ENCODE results near the gene GAD1. TPM values are rescaled to one million over a fixed set of nuclear protein-coding genes. Genes with fewer than 3 reads are reported as not detected.

Gene GAD1
- total RNA-seq, 2 experiments from 2014 or later: not detected

DNA sequence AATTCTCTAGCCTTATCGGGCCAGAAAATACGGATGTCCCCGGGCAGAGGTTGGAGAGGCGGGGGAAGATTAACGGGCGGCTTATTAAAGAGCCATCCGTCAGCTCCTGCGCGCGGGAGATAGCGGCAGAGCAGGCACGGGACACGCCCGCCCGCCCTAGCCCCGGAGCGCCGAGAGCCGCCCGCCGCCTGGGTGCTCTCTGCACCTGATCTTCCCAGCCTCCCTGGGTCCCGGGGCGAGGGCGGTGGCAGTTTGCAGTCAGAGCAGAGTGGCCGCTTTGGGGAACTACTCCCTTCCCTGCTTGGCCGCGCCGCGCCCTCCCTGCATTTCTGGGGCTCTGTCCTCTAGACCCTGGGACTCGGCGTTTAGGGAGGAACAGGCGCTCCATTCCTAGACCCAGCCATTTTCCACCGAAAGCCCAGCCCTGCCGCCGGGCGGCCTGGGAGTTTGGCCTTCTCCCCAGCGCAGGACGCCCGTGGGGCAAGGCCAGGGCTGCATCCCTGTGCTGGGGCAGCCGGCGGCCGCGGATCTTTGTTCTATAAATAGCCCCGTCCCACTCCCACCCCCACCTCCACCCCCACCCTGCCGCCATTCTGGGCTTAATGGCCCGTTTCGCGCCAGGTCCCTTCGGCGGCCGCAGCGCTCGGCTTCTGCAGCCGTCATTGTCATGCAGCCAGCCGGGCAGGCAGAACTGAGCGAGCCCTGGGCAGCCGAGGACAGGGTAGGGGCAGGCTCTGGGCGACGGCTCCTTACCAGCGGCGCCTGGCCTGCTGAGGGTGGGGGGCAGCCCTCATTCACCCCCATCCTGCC, 6.6 kb downstream of the GAD1 start:
- TF ChIP-seq CTCF (conservative IDR thresholded peaks at IDR 0.05; ENCODE audit: low read length): no peak
- TF ChIP-seq EZH2phosphoT487 (IDR thresholded peaks at IDR 0.05; ENCODE audit: borderline replicate concordance, low read depth, low read length): no peak
- no TSS peak for BruUV-seq (replicated peaks)
- ChIA-PET POLR2A (interaction anchor here (0.6 kb wide), 1 partner anchor 1236 kb away, joined by 3 read pairs; no protein-coding TSS in a partner anchor), CTCF (ENCODE audit: unreplicated experiment) (no interaction called here)
- no peak overlapping the region for H3K4me3 ChIP-seq (ENCODE audit: low read depth, low read length, poor library complexity, severe bottlenecking)
- DNase-seq (ENCODE audit: low spot score): no peak
- H3K4me1 ChIP-seq (ENCODE audit: insufficient read depth, low read length, poor library complexity, severe bottlenecking): no peaks in the 10 kb centered on the region
- no peaks in the 10 kb centered on the region for H3K36me3 ChIP-seq (ENCODE audit: insufficient read depth, low read length)
- H3K27ac ChIP-seq (ENCODE audit: low read depth, low read length, poor library complexity, severe bottlenecking): no peak overlapping the region
- no peak overlapping the region for H3K4me2 ChIP-seq (ENCODE audit: low read length)
- no peaks in the 10 kb centered on the region for H3K9me3 ChIP-seq (ENCODE audit: low read length)
- H3K9me2 ChIP-seq (ENCODE audit: insufficient read depth, low read length): no peaks in the 10 kb centered on the region
- H4K20me1 ChIP-seq (ENCODE audit: insufficient read depth, low read length): no peaks in the 10 kb centered on the region
- no peak overlapping the region for H2AFZ ChIP-seq (ENCODE audit: low read length)
- intact Hi-C loops (cut with micrococcal nuclease; ENCODE audit: unreplicated experiment): no loop called here
- no peaks in the 10 kb centered on the region for H3K79me2 ChIP-seq (ENCODE audit: insufficient read depth, low read depth, low read length)

DNA sequence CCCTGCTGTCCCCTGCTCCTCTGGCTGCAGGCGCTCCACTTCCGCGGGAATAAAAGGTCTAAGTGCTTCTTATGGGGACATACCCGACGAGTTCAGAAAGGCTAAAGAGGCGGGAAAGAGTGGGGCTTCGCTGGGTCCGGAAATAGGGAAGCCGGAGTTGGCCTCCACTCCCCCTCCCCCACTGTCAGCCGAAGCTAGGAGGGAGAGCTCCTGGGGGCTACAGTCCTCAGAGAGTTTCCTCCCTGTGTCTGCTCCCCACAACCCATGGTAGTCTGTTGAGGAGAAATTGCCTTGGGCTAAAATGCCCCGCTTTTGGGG, 7.2 kb downstream of the GAD1 start:
- no TSS peak for BruUV-seq (replicated peaks)
- ChIA-PET POLR2A (interaction anchor here (0.6 kb wide), 1 partner anchor 1235 kb away, joined by 3 read pairs; no protein-coding TSS in a partner anchor), CTCF (ENCODE audit: unreplicated experiment) (no interaction called here)
- H3K4me3 ChIP-seq (ENCODE audit: low read depth, low read length, poor library complexity, severe bottlenecking): no peak overlapping the region
- no peak for DNase-seq (ENCODE audit: low spot score)
- H3K79me2 ChIP-seq (ENCODE audit: insufficient read depth, low read depth, low read length): no peaks in the 10 kb centered on the region
- H2AFZ ChIP-seq (ENCODE audit: low read length): no peak overlapping the region
- H4K20me1 ChIP-seq (ENCODE audit: insufficient read depth, low read length): no peaks in the 10 kb centered on the region
- no peak overlapping the region for H3K27ac ChIP-seq (ENCODE audit: low read depth, low read length, poor library complexity, severe bottlenecking)
- intact Hi-C loops (cut with micrococcal nuclease; ENCODE audit: unreplicated experiment): no loop called here
- H3K4me1 ChIP-seq (ENCODE audit: insufficient read depth, low read length, poor library complexity, severe bottlenecking): no peaks in the 10 kb centered on the region
- H3K9me3 ChIP-seq (ENCODE audit: low read length): no peaks in the 10 kb centered on the region
- no peak overlapping the region for H3K4me2 ChIP-seq (ENCODE audit: low read length)
- TF ChIP-seq EZH2phosphoT487 (IDR thresholded peaks at IDR 0.05; ENCODE audit: borderline replicate concordance, low read depth, low read length): no peak
- TF ChIP-seq CTCF (conservative IDR thresholded peaks at IDR 0.05; ENCODE audit: low read length): no peak
- H3K36me3 ChIP-seq (ENCODE audit: insufficient read depth, low read length): no peaks in the 10 kb centered on the region
- H3K9me2 ChIP-seq (ENCODE audit: insufficient read depth, low read length): no peaks in the 10 kb centered on the region

DNA sequence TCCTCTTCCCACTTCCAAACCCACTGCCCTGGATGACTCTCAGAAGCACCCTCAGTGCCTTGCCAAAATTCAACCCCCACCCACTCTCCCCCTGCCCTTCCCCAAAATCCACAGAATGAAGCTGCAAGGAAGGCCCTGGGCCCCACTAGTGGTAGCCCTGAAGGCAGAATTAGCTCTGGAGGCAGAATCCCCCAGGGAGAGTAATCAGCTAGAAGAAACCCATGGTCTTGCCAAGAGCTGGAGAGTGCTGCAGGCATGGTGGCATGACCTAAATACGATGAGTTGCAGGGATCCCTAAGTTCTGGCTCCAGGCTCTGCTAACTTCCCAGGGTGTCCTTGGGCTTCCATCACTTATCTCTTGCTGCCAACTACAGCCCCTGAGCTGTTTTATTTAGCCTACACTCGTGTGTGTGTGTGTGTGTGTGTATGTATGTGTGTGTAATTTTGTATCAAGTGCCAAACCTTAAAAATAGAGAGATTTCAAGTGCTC, 7.9 kb downstream of the GAD1 start:
- H3K36me3 ChIP-seq (ENCODE audit: insufficient read depth, low read length): no peaks in the 10 kb centered on the region
- no peaks in the 10 kb centered on the region for H3K9me2 ChIP-seq (ENCODE audit: insufficient read depth, low read length)
- CTCF ChIA-PET (ENCODE audit: unreplicated experiment): no interaction called here
- H3K79me2 ChIP-seq (ENCODE audit: insufficient read depth, low read depth, low read length): no peaks in the 10 kb centered on the region
- no peak overlapping the region for H3K27ac ChIP-seq (ENCODE audit: low read depth, low read length, poor library complexity, severe bottlenecking)
- H4K20me1 ChIP-seq (ENCODE audit: insufficient read depth, low read length): no peaks in the 10 kb centered on the region
- intact Hi-C loops (cut with micrococcal nuclease; ENCODE audit: unreplicated experiment): no loop called here
- H3K4me3 ChIP-seq (ENCODE audit: low read depth, low read length, poor library complexity, severe bottlenecking): no peak overlapping the region
- H3K4me1 ChIP-seq (ENCODE audit: insufficient read depth, low read length, poor library complexity, severe bottlenecking): no peaks in the 10 kb centered on the region
- POLR2A ChIA-PET: interaction anchor here (0.7 to 0.8 kb wide), 2 partner anchors 548 to 1254 kb away, joined by 4 read pairs; no protein-coding TSS in a partner anchor
- H3K4me2 ChIP-seq (ENCODE audit: low read length): no peak overlapping the region
- no peaks in the 10 kb centered on the region for H3K9me3 ChIP-seq (ENCODE audit: low read length)
- TF ChIP-seq EZH2phosphoT487 (IDR thresholded peaks at IDR 0.05; ENCODE audit: borderline replicate concordance, low read depth, low read length) (no peak), CTCF (conservative IDR thresholded peaks at IDR 0.05; ENCODE audit: low read length) (no peak)
- no peak for DNase-seq (ENCODE audit: low spot score)
- no TSS peak for BruUV-seq (replicated peaks)
- H2AFZ ChIP-seq (ENCODE audit: low read length): no peak overlapping the region

All from OCI-LY7 (cell line).